Astrocyte (in vitro differentiated cells and primary cell): ENCODE measurements around the gene SLC22A5. TPM values are rescaled to one million over a fixed set of nuclear protein-coding genes. Genes with fewer than 3 reads are reported as not detected.
A peak's percentile ranks its signal among the peaks of the same experiment; 100 is the strongest.

Source experiments
- DNase-seq: peaks from one replicate; pipeline ENCODE4 v3.0.0-alpha.2; 2010; ENCODE audit warnings: low read depth
- FAIRE-seq: peaks from 2 replicates; lab custom pipeline; 2011; peaks lifted over from hg19 to GRCh38; lab: Jason Lieb, UNC
- H2AFZ ChIP-seq: 2 replicates; pipeline ENCODE4 v1.6.0; 2012; ENCODE audit warnings: low read depth, low read length, inconsistent platforms
- H3K27ac ChIP-seq: 2 replicates; pipeline ENCODE4 v1.5.1; 2011; ENCODE audit warnings: low read depth, low read length, inconsistent platforms
- H3K27me3 ChIP-seq: 2 replicates; pipeline ENCODE4 v1.6.0; 2011; ENCODE audit warnings: low read length, inconsistent platforms; ENCODE audit not compliant: insufficient read depth
- H3K36me3 ChIP-seq: 2 replicates; pipeline ENCODE4 v1.5.1; 2011; ENCODE audit warnings: low read length, inconsistent platforms; ENCODE audit not compliant: insufficient read depth
- H3K4me1 ChIP-seq: 2 replicates; pipeline ENCODE4 v1.5.1; 2011; ENCODE audit warnings: low read length, inconsistent platforms; ENCODE audit not compliant: insufficient read depth
- H3K4me2 ChIP-seq: 2 replicates; pipeline ENCODE4 v1.6.0; 2012; ENCODE audit warnings: low read length, inconsistent platforms
- H3K4me3 ChIP-seq: 2 replicates; pipeline ENCODE4 v1.5.1; 2011; ENCODE audit warnings: low read depth, mild to moderate bottlenecking, low read length, inconsistent platforms; ENCODE audit not compliant: insufficient read depth
- H3K79me2 ChIP-seq: 2 replicates; pipeline ENCODE4 v1.6.0; 2012; ENCODE audit warnings: mild to moderate bottlenecking, low read length, inconsistent platforms; ENCODE audit not compliant: insufficient read depth
- H3K9ac ChIP-seq: 2 replicates; pipeline ENCODE4 v1.6.0; 2012; ENCODE audit warnings: mild to moderate bottlenecking, low read length, inconsistent platforms
- H3K9me3 ChIP-seq: 2 replicates; pipeline ENCODE4 v1.5.1; 2012; ENCODE audit warnings: low read depth, mild to moderate bottlenecking, low read length, inconsistent platforms; ENCODE audit not compliant: insufficient read depth
- H4K20me1 ChIP-seq: 2 replicates; pipeline ENCODE4 v1.6.0; 2012; ENCODE audit warnings: low read length, inconsistent platforms; ENCODE audit not compliant: insufficient read depth
- H3K27ac Mint-ChIP-seq: one replicate; pipeline ENCODE4 v1.8.0; 2021; ENCODE audit warnings: mild to moderate bottlenecking, mixed read lengths; ENCODE audit not compliant: unreplicated experiment
- H3K27me3 Mint-ChIP-seq: one replicate; pipeline ENCODE4 v1.8.0; 2021; ENCODE audit warnings: low read depth, mixed read lengths; ENCODE audit not compliant: unreplicated experiment
- H3K36me3 Mint-ChIP-seq: one replicate; pipeline ENCODE4 v1.8.0; 2021; ENCODE audit warnings: low read depth, mixed read lengths; ENCODE audit not compliant: unreplicated experiment
- H3K4me1 Mint-ChIP-seq: one replicate; pipeline ENCODE4 v1.8.0; 2021; ENCODE audit warnings: low read depth, mixed read lengths; ENCODE audit not compliant: unreplicated experiment
- H3K4me3 Mint-ChIP-seq: one replicate; pipeline ENCODE4 v1.8.0; 2021; ENCODE audit warnings: mild to moderate bottlenecking, moderate library complexity, mixed read lengths; ENCODE audit not compliant: unreplicated experiment
- H3K9me3 Mint-ChIP-seq: one replicate; pipeline ENCODE4 v1.8.0; 2021; ENCODE audit warnings: mild to moderate bottlenecking, mixed read lengths; ENCODE audit not compliant: unreplicated experiment
- EZH2 ChIP-seq: IDR thresholded peaks from 2 replicates; pipeline ENCODE4 v1.6.1; 2012; ENCODE audit warnings: mild to moderate bottlenecking, low read length, inconsistent platforms; ENCODE audit not compliant: insufficient read depth
- total RNA-seq: library from RNA; stranded (reverse); gene quantifications from 2 replicates; pipeline ENCODE4 v1.2.1, GENCODE V29; 2021
- TF ChIP-seq, protein P1 (sequence below): IDR thresholded peaks from 2 replicates; pipeline ENCODE4 v1.5.1; 2011; ENCODE audit warnings: low read depth, mild to moderate bottlenecking, inconsistent platforms, low read length, moderate library complexity; ENCODE audit not compliant: insufficient read depth

The SLC22A5 gene
- total RNA-seq, 1 donor from 2014 or later = 8.3 TPM

DNA sequence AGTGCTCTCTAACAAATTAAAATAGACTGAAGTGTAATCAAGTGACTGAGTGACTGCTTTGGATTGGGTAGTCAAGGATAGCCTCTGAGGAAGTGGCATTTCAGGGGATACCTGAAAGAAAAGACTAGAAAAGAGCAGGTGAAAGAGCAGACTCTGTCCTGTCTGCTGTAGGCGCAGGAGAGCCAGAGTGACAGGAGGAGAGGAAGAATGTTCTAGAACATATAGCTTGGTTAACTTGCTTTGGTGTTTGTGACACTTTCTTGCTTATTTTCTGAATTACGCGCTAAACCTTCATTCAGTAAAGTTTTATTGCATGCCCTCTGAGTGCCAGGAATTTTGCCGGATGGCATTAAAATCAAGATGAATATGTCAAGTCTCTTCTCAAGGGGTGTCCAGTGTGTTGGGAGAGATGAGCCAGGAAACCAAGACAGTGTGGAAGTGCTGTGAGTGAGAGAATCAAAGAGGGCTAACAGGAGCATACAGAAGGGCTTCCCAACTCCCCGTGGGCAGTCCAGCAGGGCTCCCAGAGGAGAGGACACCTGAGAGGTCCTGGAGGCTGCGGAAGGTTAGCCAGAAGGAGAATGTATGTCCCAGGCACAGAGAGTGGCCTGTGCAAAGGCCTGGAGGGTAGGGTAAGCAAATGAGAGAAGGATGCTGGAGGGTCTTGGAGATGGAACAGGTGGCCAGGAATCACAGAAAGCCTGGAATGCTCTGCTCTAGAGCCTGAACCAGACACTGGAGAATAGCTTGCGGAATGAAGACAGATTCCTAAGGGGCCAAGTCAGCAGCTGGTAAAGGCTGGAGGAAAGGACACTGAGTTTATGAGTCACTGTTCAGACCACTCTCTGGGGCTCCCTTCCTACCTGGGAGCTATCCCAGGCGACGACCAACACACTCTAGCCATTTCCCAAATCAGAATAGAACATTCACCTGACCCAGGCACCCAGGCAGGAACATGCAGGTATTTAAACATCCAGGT is 59.3 kb downstream of the SLC22A5 start:
- Mint-ChIP-seq H3K27ac (peak overlapping the region; percentile 91), H3K4me1 (peaks cover 63% of the 10 kb centered on the region), H3K4me3 (peak overlapping the region; percentile 47), H3K9me3 (no peaks in the 10 kb centered on the region), H3K27me3 (no peaks in the 10 kb centered on the region), H3K36me3 (peaks cover 5% of the 10 kb centered on the region)
- FAIRE-seq (peak; percentile 95), DNase-seq (peak; percentile 88)
- no peak overlapping the region for H3K9ac ChIP-seq
- H3K36me3 ChIP-seq = no peaks in the 10 kb centered on the region
- TF ChIP-seq EZH2 = no peak
- TF ChIP-seq, protein P1, sequence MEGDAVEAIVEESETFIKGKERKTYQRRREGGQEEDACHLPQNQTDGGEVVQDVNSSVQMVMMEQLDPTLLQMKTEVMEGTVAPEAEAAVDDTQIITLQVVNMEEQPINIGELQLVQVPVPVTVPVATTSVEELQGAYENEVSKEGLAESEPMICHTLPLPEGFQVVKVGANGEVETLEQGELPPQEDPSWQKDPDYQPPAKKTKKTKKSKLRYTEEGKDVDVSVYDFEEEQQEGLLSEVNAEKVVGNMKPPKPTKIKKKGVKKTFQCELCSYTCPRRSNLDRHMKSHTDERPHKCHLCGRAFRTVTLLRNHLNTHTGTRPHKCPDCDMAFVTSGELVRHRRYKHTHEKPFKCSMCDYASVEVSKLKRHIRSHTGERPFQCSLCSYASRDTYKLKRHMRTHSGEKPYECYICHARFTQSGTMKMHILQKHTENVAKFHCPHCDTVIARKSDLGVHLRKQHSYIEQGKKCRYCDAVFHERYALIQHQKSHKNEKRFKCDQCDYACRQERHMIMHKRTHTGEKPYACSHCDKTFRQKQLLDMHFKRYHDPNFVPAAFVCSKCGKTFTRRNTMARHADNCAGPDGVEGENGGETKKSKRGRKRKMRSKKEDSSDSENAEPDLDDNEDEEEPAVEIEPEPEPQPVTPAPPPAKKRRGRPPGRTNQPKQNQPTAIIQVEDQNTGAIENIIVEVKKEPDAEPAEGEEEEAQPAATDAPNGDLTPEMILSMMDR = no peak
- H3K27me3 ChIP-seq = no peaks in the 10 kb centered on the region
- H3K4me3 ChIP-seq = no peak overlapping the region
- no peaks in the 10 kb centered on the region for H3K9me3 ChIP-seq
- no peak overlapping the region for H2AFZ ChIP-seq
- H3K4me2 ChIP-seq = peak overlapping the region; percentile 51
- peaks cover 50% of the 10 kb centered on the region for H3K4me1 ChIP-seq
- H3K27ac ChIP-seq = peak overlapping the region; percentile 10
- H4K20me1 ChIP-seq = no peaks in the 10 kb centered on the region
- peaks cover 8% of the 10 kb centered on the region for H3K79me2 ChIP-seq

DNA sequence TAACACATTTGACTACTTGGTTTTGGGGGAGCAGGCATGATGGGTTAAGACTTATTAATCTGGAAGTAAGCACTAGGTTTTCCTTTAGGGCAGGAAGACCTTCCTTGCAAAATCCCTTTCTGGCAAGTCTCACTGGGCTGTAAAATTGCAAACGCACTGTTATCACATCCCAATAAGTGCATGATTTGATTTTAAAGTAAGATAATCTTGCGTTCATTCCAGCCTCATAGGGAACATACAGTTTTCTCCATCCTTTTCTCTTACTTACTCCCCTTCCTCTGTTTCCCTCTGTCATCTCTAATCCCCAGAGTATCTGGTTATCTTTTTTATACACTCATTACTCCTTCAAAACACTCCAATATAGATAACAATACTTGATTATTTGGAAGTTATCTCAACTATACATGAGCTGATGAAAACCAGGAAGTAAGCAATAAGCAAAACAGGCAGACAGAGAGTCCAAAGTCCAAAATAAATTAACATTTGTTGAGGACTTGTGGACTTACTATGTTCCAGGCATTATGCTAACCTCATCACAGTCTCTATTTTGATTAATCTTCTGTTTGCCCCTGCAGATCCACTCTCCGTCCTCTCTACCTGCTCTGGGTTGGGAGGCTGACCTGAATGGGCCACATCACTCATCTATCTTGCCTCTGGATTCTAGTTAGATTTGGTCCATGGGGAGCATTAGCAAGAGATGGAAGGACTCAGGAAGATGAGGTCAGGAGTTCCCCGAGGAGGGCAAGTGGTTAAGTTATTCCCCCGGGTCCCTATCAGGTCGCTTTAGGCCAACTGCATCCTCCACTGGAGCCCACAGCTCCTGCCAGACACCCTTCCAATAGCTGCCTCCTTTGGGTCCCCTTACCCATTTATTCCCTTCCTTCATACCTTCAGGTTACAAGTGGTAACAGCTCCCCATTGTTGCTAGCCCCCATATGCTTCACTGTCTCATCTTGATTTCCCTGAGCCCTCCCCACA is 60.2 kb downstream of the SLC22A5 start:
- DNase-seq (no peak), FAIRE-seq (no peak)
- H3K27me3 ChIP-seq = no peaks in the 10 kb centered on the region
- peak overlapping the region; percentile 47 for H3K4me3 Mint-ChIP-seq
- H3K9ac ChIP-seq = no peak overlapping the region
- no peaks in the 10 kb centered on the region for H3K36me3 ChIP-seq
- H3K4me1 ChIP-seq = peaks cover 47% of the 10 kb centered on the region
- H3K4me3 ChIP-seq = no peak overlapping the region
- no peaks in the 10 kb centered on the region for H4K20me1 ChIP-seq
- H3K27ac ChIP-seq = no peak overlapping the region
- no peak overlapping the region for H2AFZ ChIP-seq
- TF ChIP-seq, protein P1 = no peak
- no peak for TF ChIP-seq EZH2
- H3K27me3 Mint-ChIP-seq = no peaks in the 10 kb centered on the region
- peak overlapping the region; percentile 51 for H3K4me2 ChIP-seq
- H3K27ac Mint-ChIP-seq = peak overlapping the region; percentile 91
- H3K79me2 ChIP-seq = peaks cover 5% of the 10 kb centered on the region
- H3K9me3 ChIP-seq = no peaks in the 10 kb centered on the region
- H3K36me3 Mint-ChIP-seq = peaks cover 5% of the 10 kb centered on the region
- H3K9me3 Mint-ChIP-seq = no peaks in the 10 kb centered on the region
- peaks cover 67% of the 10 kb centered on the region for H3K4me1 Mint-ChIP-seq
